ENCODE measurements around the gene EEFSEC. TPM values are rescaled to one million over a fixed set of nuclear protein-coding genes. Genes with fewer than 3 reads are reported as not detected.

EEFSEC gene
- total RNA-seq, 1 donor = 5.1 TPM

- H3K27ac ChIP-seq (ENCODE audit: low read depth, low read length) = no peak overlapping the region
- H3K27me3 ChIP-seq (ENCODE audit: insufficient read depth, low read length) = no peaks in the 10 kb centered on the region
- TF ChIP-seq, protein P1, sequence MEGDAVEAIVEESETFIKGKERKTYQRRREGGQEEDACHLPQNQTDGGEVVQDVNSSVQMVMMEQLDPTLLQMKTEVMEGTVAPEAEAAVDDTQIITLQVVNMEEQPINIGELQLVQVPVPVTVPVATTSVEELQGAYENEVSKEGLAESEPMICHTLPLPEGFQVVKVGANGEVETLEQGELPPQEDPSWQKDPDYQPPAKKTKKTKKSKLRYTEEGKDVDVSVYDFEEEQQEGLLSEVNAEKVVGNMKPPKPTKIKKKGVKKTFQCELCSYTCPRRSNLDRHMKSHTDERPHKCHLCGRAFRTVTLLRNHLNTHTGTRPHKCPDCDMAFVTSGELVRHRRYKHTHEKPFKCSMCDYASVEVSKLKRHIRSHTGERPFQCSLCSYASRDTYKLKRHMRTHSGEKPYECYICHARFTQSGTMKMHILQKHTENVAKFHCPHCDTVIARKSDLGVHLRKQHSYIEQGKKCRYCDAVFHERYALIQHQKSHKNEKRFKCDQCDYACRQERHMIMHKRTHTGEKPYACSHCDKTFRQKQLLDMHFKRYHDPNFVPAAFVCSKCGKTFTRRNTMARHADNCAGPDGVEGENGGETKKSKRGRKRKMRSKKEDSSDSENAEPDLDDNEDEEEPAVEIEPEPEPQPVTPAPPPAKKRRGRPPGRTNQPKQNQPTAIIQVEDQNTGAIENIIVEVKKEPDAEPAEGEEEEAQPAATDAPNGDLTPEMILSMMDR (IDR thresholded peaks at IDR 0.05; ENCODE audit: extremely low read depth, low read depth, low read length) = no peak
- no peaks in the 10 kb centered on the region for H4K20me1 ChIP-seq (ENCODE audit: insufficient read depth, low read length)
- H3K36me3 ChIP-seq (ENCODE audit: insufficient read depth, low read length) = no peaks in the 10 kb centered on the region
- peak; percentile 41 for DNase-seq (ENCODE audit: insufficient read length, low spot score, missing footprints)
- no peak overlapping the region for H3K4me3 ChIP-seq (ENCODE audit: insufficient read depth, low read length)
- no peak overlapping the region for H3K4me2 ChIP-seq (ENCODE audit: insufficient read depth, low read length)
- H2AFZ ChIP-seq (ENCODE audit: low read length) = no peak overlapping the region
- H3K79me2 ChIP-seq (ENCODE audit: insufficient read depth, low read length) = no peaks in the 10 kb centered on the region
- no peaks in the 10 kb centered on the region for H3K9me3 ChIP-seq (ENCODE audit: low read depth, low read length)
- no peaks in the 10 kb centered on the region for H3K4me1 ChIP-seq (ENCODE audit: insufficient read depth, low read length)
Measured at GRCh38 chr3:128330214-128330842, 177.0 kb downstream of the EEFSEC start.

DNA sequence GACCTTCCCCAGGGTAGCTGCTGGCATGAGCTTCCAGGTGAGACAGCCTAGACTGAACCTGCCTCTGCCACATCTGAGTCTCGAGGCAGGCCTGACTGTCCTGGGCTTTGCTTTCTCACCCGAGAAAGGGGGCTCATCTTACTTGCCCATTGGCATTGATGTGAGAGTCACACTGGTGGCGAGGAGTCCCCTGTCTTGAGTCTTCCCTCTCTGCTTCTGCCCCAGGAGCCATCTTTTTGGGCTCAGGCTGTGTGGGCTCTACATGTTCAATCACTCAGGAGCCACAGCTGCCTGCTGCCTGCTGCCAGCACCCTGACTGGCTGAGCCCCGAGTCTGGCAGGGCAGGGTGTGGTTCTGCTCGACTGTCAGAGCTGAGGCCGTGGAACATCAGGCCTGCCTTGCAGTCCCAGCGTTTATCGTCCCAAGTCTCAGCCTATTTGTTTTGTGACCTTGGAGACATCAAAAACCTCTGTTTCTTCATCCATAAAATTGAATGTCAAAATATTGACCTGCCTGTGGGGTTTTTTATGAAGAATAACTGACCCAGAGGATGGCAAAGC is 180.9 kb downstream of the EEFSEC start:
- no peaks in the 10 kb centered on the region for H4K20me1 ChIP-seq (ENCODE audit: insufficient read depth, low read length)
- no peaks in the 10 kb centered on the region for H3K4me1 ChIP-seq (ENCODE audit: insufficient read depth, low read length)
- H3K9me3 ChIP-seq (ENCODE audit: low read depth, low read length) = no peaks in the 10 kb centered on the region
- no peak overlapping the region for H3K4me2 ChIP-seq (ENCODE audit: insufficient read depth, low read length)
- H3K4me3 ChIP-seq (ENCODE audit: insufficient read depth, low read length) = no peak overlapping the region
- no peak overlapping the region for H2AFZ ChIP-seq (ENCODE audit: low read length)
- DNase-seq (ENCODE audit: insufficient read length, low spot score, missing footprints) = peak; percentile 65
- H3K27me3 ChIP-seq (ENCODE audit: insufficient read depth, low read length) = no peaks in the 10 kb centered on the region
- no peaks in the 10 kb centered on the region for H3K36me3 ChIP-seq (ENCODE audit: insufficient read depth, low read length)
- TF ChIP-seq, protein P1 (IDR thresholded peaks at IDR 0.05; ENCODE audit: extremely low read depth, low read depth, low read length) = no peak
- no peak overlapping the region for H3K27ac ChIP-seq (ENCODE audit: low read depth, low read length)
- H3K79me2 ChIP-seq (ENCODE audit: insufficient read depth, low read length) = no peaks in the 10 kb centered on the region

DNA sequence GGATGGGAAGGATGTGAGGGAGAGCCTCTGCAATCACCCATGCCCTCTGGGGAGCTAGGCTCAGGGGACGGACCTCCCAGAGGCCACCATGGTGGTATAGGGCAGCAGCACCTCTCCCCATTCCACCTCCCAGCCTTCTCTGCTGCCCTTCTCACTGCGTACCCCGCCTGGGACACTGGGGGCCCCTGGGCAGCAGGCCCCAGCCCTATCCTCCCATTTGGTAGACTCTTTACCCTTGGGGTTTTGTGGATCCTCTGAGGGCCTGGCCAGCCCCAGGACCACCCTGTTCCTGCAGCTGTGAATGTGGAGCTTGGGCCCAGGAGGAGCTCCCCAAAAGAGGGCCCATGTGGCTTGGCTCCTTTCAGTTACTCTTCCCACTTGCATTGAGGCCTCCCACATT is 181.5 kb downstream of the EEFSEC start:
- DNase-seq (ENCODE audit: insufficient read length, low spot score, missing footprints) = no peak
- no peak overlapping the region for H3K4me3 ChIP-seq (ENCODE audit: insufficient read depth, low read length)
- TF ChIP-seq, protein P1 (IDR thresholded peaks at IDR 0.05; ENCODE audit: extremely low read depth, low read depth, low read length) = no peak
- no peaks in the 10 kb centered on the region for H4K20me1 ChIP-seq (ENCODE audit: insufficient read depth, low read length)
- H3K4me1 ChIP-seq (ENCODE audit: insufficient read depth, low read length) = no peaks in the 10 kb centered on the region
- H3K9me3 ChIP-seq (ENCODE audit: low read depth, low read length) = no peaks in the 10 kb centered on the region
- no peaks in the 10 kb centered on the region for H3K79me2 ChIP-seq (ENCODE audit: insufficient read depth, low read length)
- no peak overlapping the region for H2AFZ ChIP-seq (ENCODE audit: low read length)
- no peaks in the 10 kb centered on the region for H3K36me3 ChIP-seq (ENCODE audit: insufficient read depth, low read length)
- no peak overlapping the region for H3K4me2 ChIP-seq (ENCODE audit: insufficient read depth, low read length)
- H3K27me3 ChIP-seq (ENCODE audit: insufficient read depth, low read length) = no peaks in the 10 kb centered on the region
- no peak overlapping the region for H3K27ac ChIP-seq (ENCODE audit: low read depth, low read length)

GRCh38 chr3:128335621-128336296 is 182.5 kb downstream of the EEFSEC start:
- TF ChIP-seq, protein P1 (IDR thresholded peaks at IDR 0.05; ENCODE audit: extremely low read depth, low read depth, low read length) = no peak
- Histone ChIP-seq H3K4me1 (ENCODE audit: insufficient read depth, low read length) (no peaks in the 10 kb centered on the region), H3K9me3 (ENCODE audit: low read depth, low read length) (no peaks in the 10 kb centered on the region), H3K4me2 (ENCODE audit: insufficient read depth, low read length) (no peak overlapping the region), H4K20me1 (ENCODE audit: insufficient read depth, low read length) (no peaks in the 10 kb centered on the region), H3K36me3 (ENCODE audit: insufficient read depth, low read length) (no peaks in the 10 kb centered on the region), H3K4me3 (ENCODE audit: insufficient read depth, low read length) (no peak overlapping the region), H3K79me2 (ENCODE audit: insufficient read depth, low read length) (no peaks in the 10 kb centered on the region), H2AFZ (ENCODE audit: low read length) (no peak overlapping the region), H3K27ac (ENCODE audit: low read depth, low read length) (no peak overlapping the region), H3K27me3 (ENCODE audit: insufficient read depth, low read length) (no peaks in the 10 kb centered on the region)
- DNase-seq (ENCODE audit: insufficient read length, low spot score, missing footprints) = peak; percentile 55
